ENCODE results near the gene SUGP2. TPM values are rescaled to one million over a fixed set of nuclear protein-coding genes. Genes with fewer than 3 reads are reported as not detected.

The SUGP2 gene
- polyA plus RNA-seq, 1 experiment: 44.2 TPM

DNA sequence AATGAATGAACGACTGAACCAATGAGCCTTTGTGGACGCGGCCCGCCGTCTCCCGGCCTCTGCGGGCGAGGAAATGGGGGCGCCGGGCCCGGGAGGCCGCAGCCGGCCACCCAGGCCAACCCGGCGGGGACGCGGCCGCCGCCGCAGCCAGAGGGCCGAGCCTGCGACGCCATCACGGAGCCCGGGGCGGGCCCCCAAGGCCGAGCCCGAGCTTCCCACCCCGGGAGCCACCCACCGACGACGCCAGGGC, 216 bp downstream of the SUGP2 start:
- CTCF ChIA-PET: interaction anchor here (0.6 kb wide), 1 partner anchor 153 kb away, joined by 3 read pairs; no protein-coding TSS in a partner anchor
- peak overlapping the region; percentile 85 for H3K4me3 ChIP-seq (ENCODE audit: low read depth, low read length)
- H3K27ac ChIP-seq (ENCODE audit: low read depth, low read length): peak overlapping the region; percentile 68
- DNase-seq (ENCODE audit: low read depth, low spot score): no peak
- H3K9me3 ChIP-seq (ENCODE audit: control insufficient read depth, insufficient read depth, low read length): peaks cover 6% of the 10 kb centered on the region; the same call in 1 of the 2 replicates
- POLR2A ChIA-PET: no interaction called here
- no peak for TF ChIP-seq CTCF (IDR thresholded peaks at IDR 0.05; ENCODE audit: low read depth, low read length)
- no peaks in the 10 kb centered on the region for H3K27me3 ChIP-seq (ENCODE audit: control insufficient read depth, insufficient read depth, low read length)

DNA sequence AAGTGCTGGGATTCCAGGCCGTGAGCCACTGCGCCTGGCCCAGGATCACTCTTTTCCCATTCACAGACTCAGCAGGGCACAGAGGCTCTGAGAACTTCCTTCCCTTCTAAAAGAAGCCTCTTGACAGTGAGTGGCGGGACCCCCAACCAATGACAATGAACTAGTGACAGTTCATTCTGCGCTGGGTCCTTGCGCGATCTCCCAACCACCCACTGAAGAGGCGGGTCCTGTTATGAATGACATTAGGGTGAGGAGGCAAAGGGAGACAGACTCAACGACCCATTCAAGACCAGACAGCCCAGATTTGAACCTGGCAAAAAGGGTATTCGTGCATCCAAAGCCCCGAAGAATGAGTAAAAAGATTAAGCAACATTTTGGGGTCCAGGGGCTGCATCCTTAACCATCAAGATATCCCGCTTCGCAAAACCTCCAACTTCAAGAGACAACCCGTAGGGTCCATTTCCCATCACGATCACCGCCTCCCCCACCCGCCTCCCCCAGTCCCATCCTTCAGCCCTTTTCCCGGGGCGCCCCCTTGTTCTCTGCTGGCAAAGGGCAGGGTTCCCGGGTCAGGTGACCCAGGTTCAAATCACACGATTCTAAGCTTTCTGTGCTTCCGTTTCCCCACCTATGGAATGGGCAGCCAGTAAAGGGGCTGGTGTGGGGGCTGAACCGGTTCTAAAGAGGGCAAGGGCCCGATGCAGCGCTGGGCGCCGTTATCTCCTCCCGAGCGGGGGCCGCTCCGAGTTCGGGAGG, 719 bp downstream of the SUGP2 start:
- Histone ChIP-seq H3K27me3 (ENCODE audit: control insufficient read depth, insufficient read depth, low read length) (no peaks in the 10 kb centered on the region), H3K27ac (ENCODE audit: low read depth, low read length) (peak overlapping the region; percentile 68), H3K4me3 (ENCODE audit: low read depth, low read length) (peak overlapping the region; percentile 85), H3K9me3 (ENCODE audit: control insufficient read depth, insufficient read depth, low read length) (peaks cover 3% of the 10 kb centered on the region; the same call in 1 of the 2 replicates)
- DNase-seq (ENCODE audit: low read depth, low spot score): peak; percentile 78
- ChIA-PET CTCF (interaction anchor here (0.6 kb wide), 1 partner anchor 153 kb away, joined by 3 read pairs; no protein-coding TSS in a partner anchor), POLR2A (interaction anchor here (0.5 to 0.6 kb wide), 2 partner anchors 11 to 69 kb away, joined by 4 to 7 read pairs; no protein-coding TSS in a partner anchor)
- TF ChIP-seq CTCF (IDR thresholded peaks at IDR 0.05; ENCODE audit: low read depth, low read length): 0 out of 2 replicates have a peak, but pooled peaks have one; percentile 11

DNA sequence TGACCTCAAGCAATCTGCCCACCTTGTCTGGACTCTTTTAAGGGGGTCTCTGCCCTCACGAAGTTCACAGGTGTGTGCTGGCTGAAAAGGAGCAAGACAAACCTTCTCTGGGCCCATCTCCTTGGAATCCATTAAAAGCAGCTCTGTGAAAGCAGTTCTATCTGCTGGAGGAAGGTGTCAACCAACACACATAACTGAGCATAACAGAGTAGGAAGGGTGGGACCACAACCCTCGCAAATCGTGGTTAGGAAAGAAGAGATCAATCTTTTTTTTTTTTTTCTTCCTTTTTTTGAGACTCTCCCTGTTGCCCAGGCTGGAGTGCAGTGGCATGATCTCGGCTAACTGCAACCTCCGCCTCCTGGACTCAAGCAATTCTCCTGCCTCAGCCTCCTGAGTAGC, 1.4 kb downstream of the SUGP2 start:
- Histone ChIP-seq H3K27ac (ENCODE audit: low read depth, low read length) (peak overlapping the region; percentile 1), H3K4me3 (ENCODE audit: low read depth, low read length) (peak overlapping the region; percentile 85), H3K27me3 (ENCODE audit: control insufficient read depth, insufficient read depth, low read length) (no peaks in the 10 kb centered on the region), H3K9me3 (ENCODE audit: control insufficient read depth, insufficient read depth, low read length) (no peaks in the 10 kb centered on the region)
- CTCF ChIA-PET: no interaction called here
- POLR2A ChIA-PET: interaction anchor here (0.6 to 0.7 kb wide), 2 partner anchors 11 to 92 kb away, joined by 4 to 7 read pairs; no protein-coding TSS in a partner anchor
- TF ChIP-seq CTCF (IDR thresholded peaks at IDR 0.05; ENCODE audit: low read depth, low read length): no peak
- DNase-seq (ENCODE audit: low read depth, low spot score): no peak

GRCh38 chr19:19028526-19028925, 4.8 kb downstream of the SUGP2 start:
- Histone ChIP-seq H3K27me3 (ENCODE audit: control insufficient read depth, insufficient read depth, low read length) (no peaks in the 10 kb centered on the region), H3K4me3 (ENCODE audit: low read depth, low read length) (no peak overlapping the region), H3K9me3 (ENCODE audit: control insufficient read depth, insufficient read depth, low read length) (no peaks in the 10 kb centered on the region), H3K27ac (ENCODE audit: low read depth, low read length) (no peak overlapping the region)
- ChIA-PET POLR2A (no interaction called here), CTCF (no interaction called here)
- TF ChIP-seq CTCF (IDR thresholded peaks at IDR 0.05; ENCODE audit: low read depth, low read length): no peak
- DNase-seq (ENCODE audit: low read depth, low spot score): no peak

- Histone ChIP-seq H3K9me3 (ENCODE audit: control insufficient read depth, insufficient read depth, low read length) (no peaks in the 10 kb centered on the region), H3K27me3 (ENCODE audit: control insufficient read depth, insufficient read depth, low read length) (no peaks in the 10 kb centered on the region), H3K27ac (ENCODE audit: low read depth, low read length) (no peak overlapping the region), H3K4me3 (ENCODE audit: low read depth, low read length) (no peak overlapping the region)
- TF ChIP-seq CTCF (IDR thresholded peaks at IDR 0.05; ENCODE audit: low read depth, low read length): no peak
- DNase-seq (ENCODE audit: low read depth, low spot score): no peak
- ChIA-PET CTCF (interaction anchor here (1.3 kb wide), 1 partner anchor 32 kb away, joined by 3 read pairs; no protein-coding TSS in a partner anchor), POLR2A (no interaction called here)
Observed at GRCh38 chr19:19027228-19027627, 6.1 kb downstream of the SUGP2 start.
